Fibroblast of the aortic adventitia (primary cell): Measurements from ENCODE around the gene NCBP2. TPM values are rescaled to one million over a fixed set of nuclear protein-coding genes. Genes with fewer than 3 reads are reported as not detected.

Experiments
- DNase-seq: peaks from one replicate; pipeline ENCODE4 v3.0.0-alpha.2; 2010; ENCODE audit warnings: low read depth
- H3K4me3 ChIP-seq: 2 replicates; pipeline ENCODE4 v1.5.1; 2011; ENCODE audit warnings: low read depth, mild to moderate bottlenecking, control low read depth, low read length, moderate library complexity
- CTCF ChIP-seq: IDR thresholded peaks from 2 replicates; pipeline ENCODE4 v1.5.1; 2011; ENCODE audit warnings: mild to moderate bottlenecking, low read length, control low read depth, inconsistent platforms; ENCODE audit not compliant: insufficient read depth
- total RNA-seq: library from RNA; depleted of rRNA; stranded (reverse); fragments of >200 nt; gene quantifications from 2 replicates; pipeline ENCODE4 v1.2.3, GENCODE V29; 2012; ENCODE audit warnings: low replicate concordance

The NCBP2 gene
- total RNA-seq, 1 donor = 49.5 TPM

- peak; percentile 22 for DNase-seq
- H3K4me3 ChIP-seq = peak within 1 kb of the TSS; percentile 71
- TF ChIP-seq CTCF = no peak
These were observed 26.2 kb upstream of the NCBP2 start, which contains the start of gene PIGZ for GRCh38 chr3:196968233-196969133. Gene PIGZ, minus strand, starts transcription at chr3:196968833. Its CDS starts 16,802 bp downstream, at chr3:196952031.

DNA sequence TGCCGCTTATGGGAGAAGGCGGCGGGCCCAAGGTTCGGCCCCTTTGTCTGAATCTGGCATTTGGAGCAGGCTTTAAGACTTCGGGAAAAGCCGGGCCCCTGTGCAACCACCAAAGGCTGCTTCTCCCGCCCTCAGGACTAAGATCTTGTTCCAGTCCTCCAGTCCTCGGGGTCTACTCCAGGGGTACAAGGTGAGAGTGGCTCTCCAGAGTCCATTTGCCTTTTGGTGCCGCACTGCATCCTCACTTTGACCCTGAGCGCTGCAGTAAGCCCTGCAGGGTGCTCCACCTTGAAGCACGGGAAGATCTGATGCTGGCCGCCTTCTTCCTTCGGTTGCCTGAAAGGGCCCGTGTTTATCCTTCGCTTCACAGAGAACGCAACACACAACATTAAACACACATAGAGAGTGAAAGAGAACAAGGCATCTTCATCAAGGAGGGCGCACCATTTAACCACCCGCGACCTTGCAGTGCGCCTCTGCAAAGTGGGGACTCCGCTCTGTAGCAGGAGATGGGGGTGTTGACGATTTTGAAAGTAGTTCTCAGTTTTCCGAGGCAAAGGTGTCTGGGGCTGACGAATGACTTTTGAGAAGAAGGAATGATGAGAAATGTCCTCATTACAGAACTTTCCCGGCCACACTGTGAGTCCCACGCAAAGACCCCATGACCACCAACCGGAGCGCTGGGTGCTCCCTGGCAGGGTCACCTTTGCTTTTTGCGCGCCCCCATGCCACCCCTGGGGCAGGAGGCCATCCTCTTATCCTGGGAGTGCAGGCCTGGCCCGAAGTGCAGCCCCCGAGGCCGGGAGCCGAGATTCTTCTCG is 25.3 kb upstream of the NCBP2 start:
- H3K4me3 ChIP-seq = peak overlapping the region; percentile 71
- DNase-seq = no peak
- no peak for TF ChIP-seq CTCF

- no peak for DNase-seq
- no peak for TF ChIP-seq CTCF
These were observed 24.4 kb upstream of the NCBP2 start for GRCh38 chr3:196966526-196967401.

DNA sequence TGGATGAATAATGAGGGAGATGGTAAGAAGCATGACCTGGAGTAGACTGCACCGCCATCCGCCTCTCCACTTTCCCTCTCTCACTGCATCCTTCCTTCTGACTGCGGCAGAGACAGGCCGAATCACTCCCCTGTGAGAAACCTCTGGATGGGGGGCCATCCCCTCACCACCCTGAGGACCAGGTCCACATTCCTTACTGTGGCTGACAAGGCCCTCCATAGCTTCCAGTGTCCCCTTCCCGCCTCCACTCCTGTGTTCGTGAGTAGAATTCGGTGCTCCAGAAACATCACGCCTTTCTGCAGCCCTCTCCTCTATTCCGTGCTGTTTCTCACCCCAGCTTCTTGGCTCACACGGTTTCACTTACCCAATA is 23.5 kb upstream of the NCBP2 start:
- no peak for TF ChIP-seq CTCF
- no peak for DNase-seq
- H3K4me3 ChIP-seq = no peak overlapping the region

More at GRCh38 chr3:196966526-196967401, 24.4 kb upstream of the NCBP2 start:
- no peak overlapping the region for H3K4me3 ChIP-seq

- no peak for DNase-seq
- H3K4me3 ChIP-seq = no peak overlapping the region
- no peak for TF ChIP-seq CTCF
These were observed 22.9 kb upstream of the NCBP2 start for GRCh38 chr3:196965112-196965803.

DNA sequence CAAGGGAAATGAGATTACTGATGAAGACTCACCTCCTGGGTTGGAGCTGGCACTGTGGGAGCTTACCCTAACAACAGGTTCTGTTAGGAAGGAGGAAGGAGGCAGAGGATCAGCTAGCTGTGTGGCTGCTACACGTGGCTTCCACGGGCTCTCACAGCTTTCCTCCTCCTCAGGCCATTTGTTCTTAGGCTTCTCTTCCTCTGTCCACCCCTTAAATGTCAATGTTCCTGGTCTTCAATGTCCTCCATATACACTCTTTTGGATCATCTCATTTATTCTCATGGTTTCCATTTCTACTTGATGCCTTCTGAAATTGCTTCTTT is 21.3 kb upstream of the NCBP2 start:
- no peak for TF ChIP-seq CTCF
- no peak overlapping the region for H3K4me3 ChIP-seq
- no peak for DNase-seq
